ENCODE results near the gene LIPT2.

Gene LIPT2

GRCh38 chr11:74466916-74467885 lies 26.3 kb downstream of the LIPT2 start, which contains the start of gene KCNE3:
TSS of gene KCNE3 (minus strand) at chr11:74467549. CDS start at chr11:74457563, 9,986 bp downstream.
- DNase-seq (ENCODE audit: low read depth in 2 of 2): no peak

DNA sequence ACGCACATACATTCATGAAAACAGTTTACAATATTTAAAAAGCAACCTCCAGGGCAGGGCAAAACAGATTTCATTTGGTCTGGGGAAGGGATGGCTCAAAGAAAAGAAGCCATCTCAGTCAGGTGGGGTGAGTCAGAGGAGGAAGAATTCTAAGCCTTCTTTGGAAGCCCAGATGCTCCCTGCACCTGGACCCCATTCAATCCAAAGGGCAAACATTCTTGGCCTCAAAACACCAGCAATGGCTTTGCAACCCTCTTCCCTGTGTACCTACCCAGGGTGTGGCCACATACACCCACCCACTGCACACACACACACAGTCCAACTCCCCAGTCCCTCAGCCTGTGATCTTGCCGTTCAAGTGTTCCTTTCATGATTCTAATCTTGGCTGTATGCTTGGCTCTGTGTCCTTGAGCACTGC lies 28.2 kb downstream of the LIPT2 start:
- DNase-seq (ENCODE audit: low read depth in 2 of 2): no peak

DNA sequence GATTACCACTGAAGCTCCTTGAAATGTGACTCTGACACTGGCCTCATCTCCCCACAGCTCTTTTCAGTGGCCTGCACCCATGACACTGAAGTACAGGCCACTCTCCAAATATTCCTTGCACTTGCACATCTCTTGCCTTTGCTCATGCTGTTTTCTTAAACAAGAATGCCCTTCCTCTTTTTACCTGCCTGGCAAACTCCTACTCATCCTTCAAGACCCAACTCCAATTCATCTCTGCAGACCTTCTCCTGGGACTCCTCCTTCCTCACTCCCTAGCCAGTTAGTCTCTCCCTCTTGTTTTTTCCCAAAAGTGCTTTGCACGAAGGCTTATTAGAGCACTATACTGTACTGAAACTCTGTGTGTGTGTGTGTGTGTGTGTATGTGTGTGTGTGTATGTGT lies 28.8 kb downstream of the LIPT2 start:
- DNase-seq (ENCODE audit: low read depth in 2 of 2): no peak

DNA sequence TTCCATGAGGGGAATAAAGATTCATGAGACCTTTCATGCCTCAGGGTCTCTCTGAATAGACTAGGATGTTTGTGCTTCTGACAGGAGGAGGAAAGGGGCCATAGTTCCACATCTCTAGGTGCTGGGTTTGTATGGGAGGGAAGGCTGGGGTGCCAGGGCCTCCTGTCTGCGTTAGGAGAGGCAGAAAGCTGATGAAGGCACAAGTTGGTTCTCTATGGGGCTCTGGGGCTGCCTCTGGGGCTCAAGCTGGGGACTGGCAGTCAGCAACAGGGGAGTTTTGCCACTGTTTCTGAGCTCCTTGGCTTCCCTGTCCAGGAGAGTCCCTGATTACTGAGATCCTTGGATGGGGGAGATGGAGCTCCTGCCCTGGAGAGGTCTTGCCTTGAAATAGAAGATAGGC lies 30.3 kb downstream of the LIPT2 start:
- DNase-seq (ENCODE audit: low read depth in 2 of 2): no peak

- DNase-seq (ENCODE audit: low read depth in 2 of 2): no peak
Observed at GRCh38 chr11:74462631-74463030, 30.9 kb downstream of the LIPT2 start.

DNA sequence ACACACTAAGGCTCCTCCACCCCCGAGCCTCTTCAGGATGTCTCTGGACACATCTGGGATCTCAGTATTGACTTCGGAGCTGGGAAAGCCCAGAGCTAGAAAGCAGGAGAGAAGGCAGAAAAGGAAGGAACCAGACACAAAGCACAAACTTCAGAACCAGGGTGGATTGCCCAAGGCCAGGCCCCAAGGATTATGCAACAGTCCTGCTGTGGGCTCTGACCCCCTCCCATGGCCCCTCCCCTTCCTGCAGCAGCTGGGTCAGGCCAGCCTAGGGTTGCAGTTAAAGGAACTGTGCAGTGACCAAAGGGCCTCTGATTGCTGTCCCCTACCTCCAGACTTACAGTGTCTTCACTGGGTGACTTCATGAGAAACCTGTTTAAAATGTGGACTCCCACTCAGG lies 31.5 kb downstream of the LIPT2 start:
- DNase-seq (ENCODE audit: low read depth in 2 of 2): no peak

- no peak for DNase-seq (ENCODE audit: low read depth in 2 of 2)
Observed at GRCh38 chr11:74460481-74461154, 32.9 kb downstream of the LIPT2 start.

- DNase-seq (ENCODE audit: low read depth in 2 of 2): no peak
Observed at GRCh38 chr11:74460065-74460464, 33.5 kb downstream of the LIPT2 start.

- DNase-seq (ENCODE audit: low read depth in 2 of 2): no peak
Observed at GRCh38 chr11:74459584-74459983, 33.9 kb downstream of the LIPT2 start.

DNA sequence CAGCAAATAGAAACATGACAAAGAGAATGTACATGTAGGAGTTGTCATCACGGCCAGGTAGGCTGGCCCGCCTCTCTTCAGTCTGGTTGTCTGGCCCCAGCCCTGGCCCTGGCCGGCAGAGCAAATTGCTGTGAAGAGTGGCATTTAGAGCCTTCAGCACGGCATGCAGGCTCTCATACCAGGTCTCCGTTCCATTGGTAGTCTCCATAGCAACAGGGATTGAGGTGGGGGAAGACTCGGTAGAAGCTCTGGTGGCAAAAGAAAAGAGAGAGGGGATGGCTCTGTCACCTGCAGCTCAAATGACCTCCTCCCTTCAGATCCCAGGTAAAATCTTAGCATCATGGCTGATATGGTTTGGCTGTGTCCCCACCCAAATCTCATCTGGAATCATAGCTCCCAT lies 36.2 kb downstream of the LIPT2 start:
- no peak for DNase-seq (ENCODE audit: low read depth in 2 of 2)

GRCh38 chr11:74453373-74453975 lies 40.0 kb downstream of the LIPT2 start:
- peak; percentile 31 to 61 for DNase-seq (ENCODE audit: low read depth in 2 of 2)

DNA sequence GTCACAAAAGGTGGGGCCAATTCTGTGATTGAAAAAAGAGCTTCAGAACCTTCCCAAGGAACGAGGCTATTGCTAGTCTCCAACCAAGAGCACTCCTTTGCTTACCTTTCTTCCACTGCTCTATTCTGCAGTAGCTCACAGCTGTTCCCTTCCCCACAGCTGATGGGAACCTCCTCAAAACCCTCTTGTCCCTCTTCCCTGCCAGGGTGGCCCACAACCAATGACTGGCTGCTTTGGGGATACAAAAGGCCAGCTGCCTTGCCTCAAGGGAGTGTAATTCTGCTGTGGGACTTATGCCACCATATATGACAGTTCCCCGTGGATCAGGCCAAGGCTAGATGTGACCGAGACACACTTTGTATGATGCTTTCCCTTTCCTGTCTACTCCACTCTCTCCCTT lies 41.2 kb downstream of the LIPT2 start:
- no peak for DNase-seq (ENCODE audit: low read depth in 2 of 2)

DNA sequence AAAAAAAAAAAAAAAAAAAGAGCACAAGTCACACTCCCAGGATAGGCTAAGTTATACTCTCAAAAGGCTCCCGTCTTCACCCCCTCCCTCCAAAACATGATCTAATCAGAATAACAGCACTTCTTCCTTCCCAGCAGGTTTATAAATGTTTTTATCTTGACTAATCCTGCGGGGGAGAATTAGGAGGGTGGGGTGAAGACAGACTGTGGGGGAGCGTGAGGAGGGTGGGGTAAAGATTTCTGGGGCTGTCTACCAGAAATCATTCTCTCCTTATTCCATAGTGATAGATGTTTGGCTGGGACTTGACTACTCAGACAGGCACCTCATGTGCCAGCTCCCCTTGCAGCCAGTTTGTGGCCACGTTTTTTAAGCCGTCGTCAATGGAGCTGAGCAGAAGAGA lies 43.2 kb downstream of the LIPT2 start:
- DNase-seq (ENCODE audit: low read depth in 2 of 2): no peak

DNA sequence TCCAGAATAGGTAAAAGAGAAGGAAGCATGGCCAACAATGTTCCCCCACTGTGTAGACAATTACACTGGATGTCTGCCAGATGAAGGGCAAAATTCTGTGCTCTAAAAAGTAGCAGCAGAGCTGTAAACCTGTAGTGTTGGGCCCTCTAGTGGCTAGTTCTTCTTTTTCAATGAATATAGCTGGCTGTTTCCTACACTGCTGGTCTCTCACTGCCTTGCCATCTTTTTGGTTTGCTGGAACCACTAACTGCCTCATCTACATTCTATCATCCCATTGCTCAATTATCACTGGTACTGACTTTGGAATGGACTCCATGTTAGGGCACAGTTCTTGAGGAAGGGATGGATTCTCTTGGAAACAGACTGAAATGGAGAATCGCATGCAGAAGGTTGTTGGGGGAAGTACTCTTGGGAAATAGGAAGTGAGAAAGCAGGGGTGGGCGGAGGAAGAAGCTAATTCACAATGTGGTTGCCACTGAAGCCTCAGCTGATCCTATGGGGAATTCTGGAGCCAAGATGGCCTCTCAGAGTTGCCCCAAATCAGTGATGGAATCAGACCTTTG lies 44.1 kb downstream of the LIPT2 start:
- DNase-seq (ENCODE audit: low read depth in 2 of 2): no peak

- no peak for DNase-seq (ENCODE audit: low read depth in 2 of 2)
Observed at GRCh38 chr11:74447720-74448119, 45.8 kb downstream of the LIPT2 start.

DNA sequence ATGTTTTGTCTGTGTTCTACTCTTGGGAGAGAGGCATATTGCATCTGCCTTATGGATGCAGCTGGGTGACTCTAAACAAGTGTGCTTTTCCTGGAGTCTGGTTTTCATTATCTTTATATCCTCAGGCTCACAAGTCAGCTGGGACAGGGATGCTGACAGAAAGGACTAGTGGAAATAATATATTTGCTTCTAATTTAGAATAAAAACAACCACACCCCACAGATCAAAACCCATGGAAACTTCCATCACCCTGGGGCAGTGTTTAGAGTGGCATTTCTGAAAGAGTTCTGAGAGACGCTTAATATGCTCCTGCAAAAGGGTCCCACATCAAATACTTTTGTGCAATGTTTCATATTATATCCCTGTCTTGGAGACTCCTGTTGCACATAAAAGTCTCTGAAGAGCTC lies 47.0 kb downstream of the LIPT2 start:
- DNase-seq (ENCODE audit: low read depth in 2 of 2): no peak

GRCh38 chr11:74444173-74444826 lies 49.2 kb downstream of the LIPT2 start:
- no peak for DNase-seq (ENCODE audit: low read depth in 2 of 2)

GRCh38 chr11:74443071-74443864 lies 50.3 kb downstream of the LIPT2 start:
- DNase-seq (ENCODE audit: low read depth in 2 of 2): no peak

DNA sequence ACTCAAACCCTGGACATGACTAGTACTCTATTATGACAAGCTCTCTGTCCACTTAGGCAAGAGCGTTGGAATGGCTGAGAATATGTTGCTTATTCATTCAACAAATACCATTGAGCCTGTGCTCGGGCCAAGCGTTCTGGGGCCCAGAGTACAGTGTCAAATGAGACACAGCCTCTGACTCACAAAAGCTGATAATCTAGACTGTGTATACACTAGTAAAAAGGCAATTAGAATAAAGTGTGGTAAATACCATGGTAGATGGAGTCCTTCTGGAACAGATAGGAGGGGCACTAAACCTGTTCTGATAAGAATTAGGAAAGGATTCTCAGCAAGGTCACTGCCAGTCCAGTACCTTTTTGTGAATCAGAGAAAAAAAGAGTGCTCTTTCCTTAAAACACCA lies 50.9 kb downstream of the LIPT2 start:
- no peak for DNase-seq (ENCODE audit: low read depth in 2 of 2)

Measured in stimulated activated CD4-positive, alpha-beta T cell treated with anti-CD3 and anti-CD28 coated beads, Interleukin-12 subunit alpha, Interleukin-12 subunit beta, amount 100 ng/mL, for 24 hours (primary cell).